ENCODE results near the gene PCDHB10.
"Not testable (repeated sequence)": the region's sequence is repeated elsewhere in the genome, so short reads cannot be mapped to it uniquely, and the experiment has no call there.

- not testable (repeated sequence) for TF ChIP-seq POLR2A, POLR2AphosphoS5 (IDR thresholded peaks at IDR 0.05)
- TF ChIP-seq, protein P1, sequence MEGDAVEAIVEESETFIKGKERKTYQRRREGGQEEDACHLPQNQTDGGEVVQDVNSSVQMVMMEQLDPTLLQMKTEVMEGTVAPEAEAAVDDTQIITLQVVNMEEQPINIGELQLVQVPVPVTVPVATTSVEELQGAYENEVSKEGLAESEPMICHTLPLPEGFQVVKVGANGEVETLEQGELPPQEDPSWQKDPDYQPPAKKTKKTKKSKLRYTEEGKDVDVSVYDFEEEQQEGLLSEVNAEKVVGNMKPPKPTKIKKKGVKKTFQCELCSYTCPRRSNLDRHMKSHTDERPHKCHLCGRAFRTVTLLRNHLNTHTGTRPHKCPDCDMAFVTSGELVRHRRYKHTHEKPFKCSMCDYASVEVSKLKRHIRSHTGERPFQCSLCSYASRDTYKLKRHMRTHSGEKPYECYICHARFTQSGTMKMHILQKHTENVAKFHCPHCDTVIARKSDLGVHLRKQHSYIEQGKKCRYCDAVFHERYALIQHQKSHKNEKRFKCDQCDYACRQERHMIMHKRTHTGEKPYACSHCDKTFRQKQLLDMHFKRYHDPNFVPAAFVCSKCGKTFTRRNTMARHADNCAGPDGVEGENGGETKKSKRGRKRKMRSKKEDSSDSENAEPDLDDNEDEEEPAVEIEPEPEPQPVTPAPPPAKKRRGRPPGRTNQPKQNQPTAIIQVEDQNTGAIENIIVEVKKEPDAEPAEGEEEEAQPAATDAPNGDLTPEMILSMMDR (IDR thresholded peaks at IDR 0.05 in 8 of 11, conservative IDR thresholded peaks at IDR 0.05 in 3 of 11) = not testable (repeated sequence)
Observed at GRCh38 chr5:141210281-141210680, 18.1 kb downstream of the PCDHB10 start.
